PC-9 (cell line): ENCODE results near the gene CST2. TPM values are rescaled to one million over a fixed set of nuclear protein-coding genes. Genes with fewer than 3 reads are reported as not detected.

Experiments
- BruUV-seq: library from RNA; stranded (reverse); fragments of 400-500 nt; replicated peaks from 2 replicates; lab custom pipeline; 2021; lab: Mats Ljungman, UMichigan
- CTCF ChIA-PET: fragments of 300-600 bp; sonication (Branson Sonifier 250); formaldehyde crosslinking; loops from one replicate; lab custom pipeline; 2022; ENCODE audit warnings: antibody characterized with exemption; lab: Charles Lee
- POLR2A ChIA-PET: fragments of 300-600 bp; sonication (Branson Sonifier 250); formaldehyde crosslinking; loops from one replicate; lab custom pipeline; 2022; ENCODE audit warnings: antibody characterized with exemption; ENCODE audit not compliant: unreplicated experiment; lab: Charles Lee
- DNase-seq, 2 experiments: peaks; one replicate each; pipeline versions ENCODE4 v3.0.0 to v3.0.0-alpha.2; 2015 to 2022; ENCODE audit warnings: mixed read lengths in 1 of 2
- H2AFZ ChIP-seq: fragments of 200-600 bp; sonication (generic); 2 replicates; pipeline ENCODE4 v1.8.1; 2017; ENCODE audit warnings: antibody characterized with exemption
- H3F3A ChIP-seq: fragments of 200-600 bp; sonication (generic); 2 replicates; pipeline ENCODE4 v1.8.1; 2017; ENCODE audit warnings: antibody characterized with exemption, mild to moderate bottlenecking, low read depth; ENCODE audit not compliant: insufficient read depth
- H3K27ac ChIP-seq: fragments of 200-600 bp; sonication (generic); 2 replicates; pipeline ENCODE4 v1.6.1; 2016; ENCODE audit warnings: mixed run types
- H3K27me3 ChIP-seq: fragments of 200-600 bp; sonication (generic); 2 replicates; pipeline ENCODE4 v1.6.1; 2016; ENCODE audit warnings: low read depth, mixed run types; ENCODE audit not compliant: insufficient read depth
- H3K36me3 ChIP-seq: fragments of 200-600 bp; sonication (generic); 2 replicates; pipeline ENCODE4 v1.6.1; 2016; ENCODE audit warnings: low read depth, mixed run types
- H3K4me1 ChIP-seq: fragments of 200-600 bp; sonication (generic); replicated peaks from 2 replicates; pipeline ENCODE4 v1.6.1; 2016; ENCODE audit warnings: mixed run types; ENCODE audit not compliant: insufficient read depth
- H3K4me2 ChIP-seq: fragments of 200-600 bp; sonication (generic); 2 replicates; pipeline ENCODE4 v1.6.1; 2017; ENCODE audit warnings: mixed run types
- H3K4me3 ChIP-seq: fragments of 200-600 bp; sonication (generic); 2 replicates; pipeline ENCODE4 v1.6.1; 2016; ENCODE audit warnings: mixed run types
- H3K79me2 ChIP-seq: fragments of 200-600 bp; sonication (generic); 2 replicates; pipeline ENCODE4 v1.6.1; 2017; ENCODE audit warnings: low read depth, mixed run types
- H3K9me2 ChIP-seq: fragments of 200-600 bp; sonication (generic); 2 replicates; pipeline ENCODE4 v1.8.1; 2017; ENCODE audit warnings: mild to moderate bottlenecking; ENCODE audit not compliant: insufficient read depth
- H3K9me3 ChIP-seq: fragments of 200-600 bp; sonication (generic); 2 replicates; pipeline ENCODE4 v1.8.1; 2016; ENCODE audit warnings: low read depth; ENCODE audit not compliant: insufficient read depth
- H4K20me1 ChIP-seq: fragments of 200-600 bp; sonication (generic); 2 replicates; pipeline ENCODE4 v1.8.1; 2017; ENCODE audit not compliant: insufficient read depth
- EZH2 ChIP-seq: fragments of 200-600 bp; sonication (generic); IDR thresholded peaks from 2 replicates; pipeline ENCODE4 v1.8.0; 2017; ENCODE audit warnings: antibody characterized with exemption, low read depth
- intact Hi-C: fragments of 100-400 bp; cut with micrococcal nuclease; formaldehyde crosslinking; loops from one replicate; pipeline ENCODE4 v1.10.0; 2022; ENCODE audit not compliant: unreplicated experiment
- total RNA-seq: library from RNA; stranded (reverse); gene quantifications from 2 replicates; pipeline ENCODE4 v1.2.3, GENCODE V29; 2021
- TF ChIP-seq, protein P1 (sequence below): fragments of 200-600 bp; sonication (generic); conservative IDR thresholded peaks from 2 replicates; pipeline ENCODE4 v1.6.1; 2017; ENCODE audit warnings: mixed run types, antibody characterized with exemption, mild to moderate bottlenecking, moderate library complexity

Gene CST2
- total RNA-seq, 1 experiment from 2014 or later, result not detected

DNA sequence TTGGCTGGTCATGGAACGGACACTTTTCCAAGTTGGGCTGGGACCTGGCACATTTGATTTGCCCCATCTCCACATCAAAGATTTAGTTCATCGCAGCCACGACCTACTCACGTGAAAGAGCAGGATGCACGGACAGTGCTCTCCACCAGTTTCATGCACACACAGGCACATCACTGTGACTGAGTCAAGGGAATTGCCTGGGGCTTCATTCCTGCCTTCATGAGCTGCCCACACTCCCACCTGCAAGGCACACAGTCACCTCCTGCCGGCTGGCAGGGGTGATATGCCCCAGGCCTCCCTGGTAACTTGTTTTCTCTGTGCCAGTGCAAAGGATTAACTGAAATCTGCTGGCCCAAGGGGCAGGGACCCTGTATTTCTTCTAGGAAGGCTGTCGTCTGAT, 52.4 kb downstream of the CST2 start:
- H3K27me3 ChIP-seq, result no peaks in the 10 kb centered on the region
- no peak for TF ChIP-seq EZH2
- TF ChIP-seq, protein P1, sequence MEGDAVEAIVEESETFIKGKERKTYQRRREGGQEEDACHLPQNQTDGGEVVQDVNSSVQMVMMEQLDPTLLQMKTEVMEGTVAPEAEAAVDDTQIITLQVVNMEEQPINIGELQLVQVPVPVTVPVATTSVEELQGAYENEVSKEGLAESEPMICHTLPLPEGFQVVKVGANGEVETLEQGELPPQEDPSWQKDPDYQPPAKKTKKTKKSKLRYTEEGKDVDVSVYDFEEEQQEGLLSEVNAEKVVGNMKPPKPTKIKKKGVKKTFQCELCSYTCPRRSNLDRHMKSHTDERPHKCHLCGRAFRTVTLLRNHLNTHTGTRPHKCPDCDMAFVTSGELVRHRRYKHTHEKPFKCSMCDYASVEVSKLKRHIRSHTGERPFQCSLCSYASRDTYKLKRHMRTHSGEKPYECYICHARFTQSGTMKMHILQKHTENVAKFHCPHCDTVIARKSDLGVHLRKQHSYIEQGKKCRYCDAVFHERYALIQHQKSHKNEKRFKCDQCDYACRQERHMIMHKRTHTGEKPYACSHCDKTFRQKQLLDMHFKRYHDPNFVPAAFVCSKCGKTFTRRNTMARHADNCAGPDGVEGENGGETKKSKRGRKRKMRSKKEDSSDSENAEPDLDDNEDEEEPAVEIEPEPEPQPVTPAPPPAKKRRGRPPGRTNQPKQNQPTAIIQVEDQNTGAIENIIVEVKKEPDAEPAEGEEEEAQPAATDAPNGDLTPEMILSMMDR, result no peak
- POLR2A ChIA-PET, result no interaction called here
- H3K9me3 ChIP-seq, result no peaks in the 10 kb centered on the region
- H3K36me3 ChIP-seq, result no peaks in the 10 kb centered on the region
- no peak overlapping the region for H3K27ac ChIP-seq
- no peaks in the 10 kb centered on the region for H4K20me1 ChIP-seq
- CTCF ChIA-PET, result no interaction called here
- intact Hi-C loops, result loop anchor here (2.0 kb wide), 1 partner anchor 105 kb away; no protein-coding TSS in a partner anchor
- no peak overlapping the region for H3K4me2 ChIP-seq
- H3F3A ChIP-seq, result no peaks in the 10 kb centered on the region; the same call in 1 of the 2 replicates
- no peaks in the 10 kb centered on the region for H3K79me2 ChIP-seq
- no peak overlapping the region for H3K4me3 ChIP-seq
- H2AFZ ChIP-seq, result no peak overlapping the region
- BruUV-seq, result no TSS peak
- no peak for DNase-seq
- no peaks in the 10 kb centered on the region for H3K4me1 ChIP-seq
- H3K9me2 ChIP-seq, result no peaks in the 10 kb centered on the region

Other genes starting within 250 kb of the CST2 start
- not detected in 2 replicates for gene CST9, start 220.8 kb downstream of the CST2 start, total RNA-seq
- gene CST3, start 188.8 kb downstream of the CST2 start, total RNA-seq, result 262 and 355 TPM in 2 replicates
- 0.78 TPM in 1 of 2 replicates, not detected in the other for gene CST4, start 137.7 kb downstream of the CST2 start, total RNA-seq
- gene CST1, start 75.8 kb downstream of the CST2 start, total RNA-seq, result 0.76 TPM in 1 of 2 replicates, not detected in the other
- gene CST5, start 53.0 kb upstream of the CST2 start, total RNA-seq, result 0.93 and 2.2 TPM in 2 replicates
- 0.43 and 0.63 TPM in 2 replicates for gene GGTLC1, start 162.1 kb upstream of the CST2 start, total RNA-seq